Measurements from ENCODE around the gene PVALB. TPM values are rescaled to one million over a fixed set of nuclear protein-coding genes. Genes with fewer than 3 reads are reported as not detected.

Gene PVALB
- total RNA-seq, 1 experiment from 2014 or later = not detected

GRCh38 chr22:36759481-36760159 lies 57.2 kb downstream of the PVALB start:
- Histone ChIP-seq H3K4me2 (ENCODE audit: low read length) (no peak overlapping the region), H3K36me3 (ENCODE audit: control insufficient read depth in 1 of 2, insufficient read depth in 2 of 2, low read length in 2 of 2) (no peaks in the 10 kb centered on the region), H3K9ac (ENCODE audit: low read length) (no peak overlapping the region), H2AFZ (ENCODE audit: low read depth, low read length, poor library complexity, severe bottlenecking) (no peak overlapping the region), H3K27me3 (ENCODE audit: insufficient read depth, low read length) (peaks cover 1% of the 10 kb centered on the region; the same call in 1 of the 2 replicates), H3K9me3 (ENCODE audit: control insufficient read depth in 1 of 2, insufficient read depth in 1 of 2, low read depth in 1 of 2, low read length in 2 of 2) (no peaks in the 10 kb centered on the region), H3K4me1 (ENCODE audit: control insufficient read depth in 1 of 2, insufficient read depth in 2 of 2, low read length in 2 of 2) (peaks cover 0 to 7% of the 10 kb centered on the region in 2 experiments; a peak in 1 of 4 replicates), H3K79me2 (ENCODE audit: insufficient read depth, low read length) (no peaks in the 10 kb centered on the region), H3K27ac (ENCODE audit: low read depth, low read length) (no peak overlapping the region), H4K20me1 (ENCODE audit: insufficient read depth) (no peaks in the 10 kb centered on the region), H3K9me2 (ENCODE audit: insufficient read depth) (no peaks in the 10 kb centered on the region), H3K4me3 (replicated peaks in 1 of 2; ENCODE audit: low read depth in 1 of 2, low read length in 2 of 2) (no peak overlapping the region)
- intact Hi-C loops (cut with micrococcal nuclease) = no loop called here
- ChIA-PET CTCF (interaction anchor here (1.1 to 2.3 kb wide), 2 partner anchors 16 to 213 kb away, joined by 3 to 6 read pairs; partner anchors contain the start of gene IFT27), POLR2A (no interaction called here), RAD21 (ENCODE audit: low non-redundant PET in 1 of 2, low total read pairs in 2 of 2, uncharacterized antibody in 2 of 2, unreplicated experiment in 2 of 2) (no interaction called here)
- TF ChIP-seq EGR1 (IDR thresholded peaks at IDR 0.05; ENCODE audit: low read depth) = no peak
- TF ChIP-seq MAX (IDR thresholded peaks at IDR 0.05) = no peak
- peak; percentile 12; the same call in 1 of the 2 replicates for TF ChIP-seq RAD21 (IDR thresholded peaks at IDR 0.05; ENCODE audit: low read depth)
- TF ChIP-seq ZNF274 (IDR thresholded peaks at IDR 0.05; ENCODE audit: low read depth, low read length) = no peak
- DNase-seq (ENCODE audit: low read depth, low spot score) (no peak), ATAC-seq (no peak)
- BruUV-seq (replicated peaks) = no TSS peak

GRCh38 chr22:36758792-36759271 lies 58.0 kb downstream of the PVALB start:
- Histone ChIP-seq H3K4me1 (ENCODE audit: control insufficient read depth in 1 of 2, insufficient read depth in 2 of 2, low read length in 2 of 2) (peaks cover 0 to 6% of the 10 kb centered on the region in 2 experiments; a peak in 1 of 4 replicates), H3K79me2 (ENCODE audit: insufficient read depth, low read length) (no peaks in the 10 kb centered on the region), H4K20me1 (ENCODE audit: insufficient read depth) (no peaks in the 10 kb centered on the region), H3K4me2 (ENCODE audit: low read length) (no peak overlapping the region), H3K9ac (ENCODE audit: low read length) (no peak overlapping the region), H3K9me2 (ENCODE audit: insufficient read depth) (no peaks in the 10 kb centered on the region), H3K36me3 (ENCODE audit: control insufficient read depth in 1 of 2, insufficient read depth in 2 of 2, low read length in 2 of 2) (no peaks in the 10 kb centered on the region), H3K27me3 (ENCODE audit: insufficient read depth, low read length) (peaks cover 5% of the 10 kb centered on the region; the same call in 1 of the 2 replicates), H2AFZ (ENCODE audit: low read depth, low read length, poor library complexity, severe bottlenecking) (no peak overlapping the region), H3K4me3 (replicated peaks in 1 of 2; ENCODE audit: low read depth in 1 of 2, low read length in 2 of 2) (no peak overlapping the region), H3K9me3 (ENCODE audit: control insufficient read depth in 1 of 2, insufficient read depth in 1 of 2, low read depth in 1 of 2, low read length in 2 of 2) (no peaks in the 10 kb centered on the region), H3K27ac (ENCODE audit: low read depth, low read length) (no peak overlapping the region)
- RAD21 ChIA-PET (ENCODE audit: low non-redundant PET in 1 of 2, low total read pairs in 2 of 2, uncharacterized antibody in 2 of 2, unreplicated experiment in 2 of 2) = no interaction called here
- CTCF ChIA-PET = interaction anchor here (1.1 to 2.3 kb wide), 2 partner anchors 17 to 212 kb away, joined by 4 to 6 read pairs; partner anchors contain the start of gene IFT27
- no peak for ATAC-seq
- no peak for DNase-seq (ENCODE audit: low read depth, low spot score)
- POLR2A ChIA-PET = no interaction called here
- no TSS peak for BruUV-seq (replicated peaks)
- intact Hi-C loops (cut with micrococcal nuclease) = no loop called here
- TF ChIP-seq EZH2phosphoT487 (IDR thresholded peaks at IDR 0.05; ENCODE audit: borderline replicate concordance) (no peak), POLR2A (IDR thresholded peaks at IDR 0.05; ENCODE audit: borderline replicate concordance, extremely low read depth, insufficient read depth, insufficient read length) (no peak), SP1 (IDR thresholded peaks at IDR 0.05; ENCODE audit: low read depth) (no peak), ELF1 (IDR thresholded peaks at IDR 0.05; ENCODE audit: borderline replicate concordance, low read depth) (no peak), REST (IDR thresholded peaks at IDR 0.05; ENCODE audit: low read depth) (no peak), YY1 (IDR thresholded peaks at IDR 0.05; ENCODE audit: extremely low read depth, insufficient replicate concordance, low read depth, low read length) (no peak), POLR2AphosphoS5 (IDR thresholded peaks at IDR 0.05; ENCODE audit: low read depth, low read length) (no peak), CTCF (IDR thresholded peaks at IDR 0.05 in 2 of 3, conservative IDR thresholded peaks at IDR 0.05 in 1 of 3; ENCODE audit: borderline replicate concordance in 1 of 3, insufficient read depth in 1 of 3, low read depth in 2 of 3, low read length in 2 of 3) (no peak), EGR1 (IDR thresholded peaks at IDR 0.05; ENCODE audit: low read depth) (no peak), SRF (IDR thresholded peaks at IDR 0.05; ENCODE audit: low read depth) (no peak), JUND (IDR thresholded peaks at IDR 0.05) (no peak)

All from HCT116 (cell line).